Measurements from ENCODE around the gene AKR1C2.

GRCh38 chr10:5045095-5045494 is 41.4 kb upstream of the AKR1C2 start:
- TF ChIP-seq USF2 (IDR thresholded peaks at IDR 0.05; ENCODE audit: borderline replicate concordance, low read depth, low read length) (no peak), HCFC1 (IDR thresholded peaks at IDR 0.05; ENCODE audit: low read length) (no peak), SREBF2 (IDR thresholded peaks at IDR 0.05; ENCODE audit: low read length) (no peak)

Measured in GM12878 (cell line).